Keratinocyte (primary cell): ENCODE results near the gene PARM1. TPM values are rescaled to one million over a fixed set of nuclear protein-coding genes. Genes with fewer than 3 reads are reported as not detected.

Source experiments
- DNase-seq: peaks from one replicate; pipeline ENCODE4 v3.0.0-alpha.2; 2011; ENCODE audit warnings: low read depth, missing footprints, low spot score
- FAIRE-seq: peaks from 2 replicates; lab custom pipeline; 2011; peaks lifted over from hg19 to GRCh38; lab: Jason Lieb, UNC
- H2AFZ ChIP-seq: 2 replicates; pipeline ENCODE4 v1.6.0; 2012; ENCODE audit warnings: low read length, control low read depth, inconsistent platforms; ENCODE audit not compliant: control insufficient read depth
- H3K27ac ChIP-seq: 2 replicates; pipeline ENCODE4 v1.5.1; 2011; ENCODE audit warnings: low read length; ENCODE audit not compliant: control insufficient read depth, insufficient read depth
- H3K27me3 ChIP-seq: 3 replicates; pipeline ENCODE4 v1.6.0; 2011; ENCODE audit warnings: low read length; ENCODE audit not compliant: control insufficient read depth, insufficient read depth; ENCODE audit errors: extremely low read depth
- H3K36me3 ChIP-seq, 2 experiments: 2 replicates in 1 of 2; 3 replicates in 1 of 2; pipeline ENCODE4 v1.5.1; 2011; ENCODE audit warnings: low read length in 2 of 2, mild to moderate bottlenecking in 1 of 2; ENCODE audit not compliant: control insufficient read depth in 2 of 2, insufficient read depth in 2 of 2; ENCODE audit errors: extremely low read depth in 1 of 2
- H3K4me1 ChIP-seq: 3 replicates; pipeline ENCODE4 v1.5.1; 2011; ENCODE audit warnings: low read length; ENCODE audit not compliant: control insufficient read depth, insufficient read depth; ENCODE audit errors: extremely low read depth
- H3K4me2 ChIP-seq: 3 replicates; pipeline ENCODE4 v1.6.0; 2011; ENCODE audit warnings: low read depth, low read length; ENCODE audit not compliant: control insufficient read depth, insufficient read depth; ENCODE audit errors: extremely low read depth
- H3K4me3 ChIP-seq, 3 experiments: fragments of 200-600 bp in 1 of 3; sonication (generic) in 1 of 3; 2 replicates in 2 of 3; 3 replicates in 1 of 3; pipeline ENCODE4 v1.5.1; 2011 to 2016; ENCODE audit warnings: low read length in 3 of 3, mild to moderate bottlenecking in 3 of 3, control low read depth in 2 of 3, inconsistent platforms in 1 of 3, low read depth in 1 of 3, mixed read lengths in 1 of 3, mixed run types in 1 of 3, moderate library complexity in 1 of 3; ENCODE audit not compliant: control insufficient read depth in 2 of 3, insufficient read depth in 2 of 3; ENCODE audit errors: extremely low read depth in 1 of 3
- H3K79me2 ChIP-seq: 2 replicates; pipeline ENCODE4 v1.6.0; 2012; ENCODE audit warnings: low read length; ENCODE audit not compliant: control insufficient read depth, insufficient read depth
- H3K9ac ChIP-seq: 3 replicates; pipeline ENCODE4 v1.6.0; 2011; ENCODE audit warnings: low read length; ENCODE audit not compliant: control insufficient read depth, insufficient read depth; ENCODE audit errors: extremely low read depth
- H3K9me1 ChIP-seq: 3 replicates; pipeline ENCODE4 v1.6.0; 2011; ENCODE audit warnings: low read length; ENCODE audit not compliant: control insufficient read depth, insufficient read depth; ENCODE audit errors: extremely low read depth
- H3K9me3 ChIP-seq: 2 replicates; pipeline ENCODE4 v1.5.1; 2012; ENCODE audit warnings: low read depth, low read length; ENCODE audit not compliant: control insufficient read depth
- H4K20me1 ChIP-seq: 3 replicates; pipeline ENCODE4 v1.6.0; 2011; ENCODE audit warnings: low read length; ENCODE audit not compliant: control insufficient read depth, insufficient read depth; ENCODE audit errors: extremely low read depth
- EZH2 ChIP-seq: IDR thresholded peaks from one replicate; pipeline ENCODE4 v1.6.1; 2012; ENCODE audit warnings: inconsistent platforms, mild to moderate bottlenecking, low read length, moderate library complexity
- dilution Hi-C: fragments of 300-500 bp; cut with MboI; formaldehyde crosslinking; loops from one replicate; pipeline ENCODE4 v1.7.0; 2020; ENCODE audit warnings: low sequenced_read_pairs; ENCODE audit not compliant: extremely low pct_ligation_motif_present
- polyA plus RNA-seq, 5 experiments: library from polyadenylated mRNA; depleted of rRNA in 3 of 5; stranded (reverse) in 3 of 5; stranded (forward) in 1 of 5; unstranded in 1 of 5; fragments of >200 nt; gene quantifications; 1 replicate in 1 of 5; 2 replicates in 3 of 5; 3 replicates in 1 of 5; pipeline versions ENCODE4 v1.2.1 to v1.2.3, GENCODE V29; 2011 to 2012; ENCODE audit warnings: missing spikeins in 2 of 5, low read depth in 1 of 5, low replicate concordance in 1 of 5
- TF ChIP-seq, protein P1 (sequence below), 3 experiments: IDR thresholded peaks in 1 of 3; conservative IDR thresholded peaks in 1 of 3; optimal IDR thresholded peaks in 1 of 3; 2 replicates in 2 of 3; 3 replicates in 1 of 3; pipeline versions ENCODE3 to v1.5.1; 2011; ENCODE audit warnings: low read length in 3 of 3, mild to moderate bottlenecking in 3 of 3, moderate library complexity in 2 of 3, control low read depth in 1 of 3, inconsistent platforms in 1 of 3; ENCODE audit not compliant: insufficient read depth in 2 of 3; ENCODE audit errors: extremely low read depth in 1 of 3

The PARM1 gene
- polyA plus RNA-seq, 1 donor (not counting 4 experiments of a cell fraction or from before 2014, with no cell fraction given): 0.05 TPM

DNA sequence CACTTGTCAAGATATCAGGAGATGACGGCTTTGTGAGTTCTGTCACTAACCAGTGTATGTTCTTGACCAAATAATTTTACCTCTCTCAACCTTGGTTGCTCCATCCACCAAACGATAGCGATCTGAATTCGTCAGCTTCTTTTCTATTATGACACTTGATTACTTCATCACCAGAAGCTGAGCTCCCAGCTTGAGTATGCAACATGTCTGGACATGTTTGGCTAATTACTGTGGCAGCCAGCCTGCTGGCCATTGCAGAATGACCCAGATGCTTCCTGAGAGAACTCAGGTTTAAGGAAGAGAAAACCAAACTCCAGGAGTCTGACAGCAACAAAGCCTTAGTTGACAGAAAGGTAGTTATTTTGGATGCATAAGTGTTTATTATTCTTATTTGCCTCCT is 46.4 kb upstream of the PARM1 start:
- peaks cover 5% of the 10 kb centered on the region for H3K4me1 ChIP-seq
- no peak overlapping the region for H2AFZ ChIP-seq
- DNase-seq: peak; percentile 83
- dilution Hi-C loops: no loop called here
- peak; percentile 93 for FAIRE-seq
- H3K27me3 ChIP-seq: no peaks in the 10 kb centered on the region
- H3K27ac ChIP-seq: no peak overlapping the region
- no peaks in the 10 kb centered on the region for H3K9me1 ChIP-seq
- no peaks in the 10 kb centered on the region for H4K20me1 ChIP-seq
- no peaks in the 10 kb centered on the region for H3K79me2 ChIP-seq
- TF ChIP-seq EZH2: no peak
- TF ChIP-seq, protein P1, sequence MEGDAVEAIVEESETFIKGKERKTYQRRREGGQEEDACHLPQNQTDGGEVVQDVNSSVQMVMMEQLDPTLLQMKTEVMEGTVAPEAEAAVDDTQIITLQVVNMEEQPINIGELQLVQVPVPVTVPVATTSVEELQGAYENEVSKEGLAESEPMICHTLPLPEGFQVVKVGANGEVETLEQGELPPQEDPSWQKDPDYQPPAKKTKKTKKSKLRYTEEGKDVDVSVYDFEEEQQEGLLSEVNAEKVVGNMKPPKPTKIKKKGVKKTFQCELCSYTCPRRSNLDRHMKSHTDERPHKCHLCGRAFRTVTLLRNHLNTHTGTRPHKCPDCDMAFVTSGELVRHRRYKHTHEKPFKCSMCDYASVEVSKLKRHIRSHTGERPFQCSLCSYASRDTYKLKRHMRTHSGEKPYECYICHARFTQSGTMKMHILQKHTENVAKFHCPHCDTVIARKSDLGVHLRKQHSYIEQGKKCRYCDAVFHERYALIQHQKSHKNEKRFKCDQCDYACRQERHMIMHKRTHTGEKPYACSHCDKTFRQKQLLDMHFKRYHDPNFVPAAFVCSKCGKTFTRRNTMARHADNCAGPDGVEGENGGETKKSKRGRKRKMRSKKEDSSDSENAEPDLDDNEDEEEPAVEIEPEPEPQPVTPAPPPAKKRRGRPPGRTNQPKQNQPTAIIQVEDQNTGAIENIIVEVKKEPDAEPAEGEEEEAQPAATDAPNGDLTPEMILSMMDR (optimal IDR thresholded peaks at IDR 0.05 in 1 of 3, IDR thresholded peaks at IDR 0.05 in 1 of 3, conservative IDR thresholded peaks at IDR 0.05 in 1 of 3; ENCODE audit: extremely low read depth in 1 of 3, insufficient read depth in 2 of 3, low read length in 3 of 3): no peak
- no peak overlapping the region for H3K4me3 ChIP-seq
- no peaks in the 10 kb centered on the region for H3K9me3 ChIP-seq
- no peaks in the 10 kb centered on the region for H3K36me3 ChIP-seq
- H3K4me2 ChIP-seq: peak overlapping the region; percentile 20
- no peak overlapping the region for H3K9ac ChIP-seq

DNA sequence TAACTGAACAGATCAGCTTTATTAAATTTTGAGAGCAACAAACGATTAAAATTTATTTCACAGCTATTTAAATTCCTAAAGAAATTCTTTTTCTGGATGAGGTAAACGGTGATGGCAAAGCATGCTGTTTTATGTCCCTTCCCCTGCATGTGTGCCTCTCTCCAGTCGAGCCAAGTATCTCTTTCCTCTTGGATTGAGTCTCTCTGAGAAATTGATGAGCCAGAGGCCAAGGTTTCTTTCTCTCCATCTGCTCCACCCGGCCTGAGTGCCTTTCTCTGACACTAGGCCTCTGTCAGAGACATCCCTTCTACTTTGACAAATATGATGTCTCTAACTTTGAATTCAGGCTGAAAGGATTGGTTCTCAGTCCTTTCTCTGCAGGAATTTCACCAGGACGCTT is 42.6 kb upstream of the PARM1 start:
- no peak overlapping the region for H3K4me3 ChIP-seq
- H3K9ac ChIP-seq: no peak overlapping the region
- peaks cover 5% of the 10 kb centered on the region for H3K4me1 ChIP-seq
- dilution Hi-C loops: no loop called here
- no peak overlapping the region for H3K4me2 ChIP-seq
- no peaks in the 10 kb centered on the region for H3K9me3 ChIP-seq
- no peaks in the 10 kb centered on the region for H3K9me1 ChIP-seq
- TF ChIP-seq, protein P1 (optimal IDR thresholded peaks at IDR 0.05 in 1 of 3, IDR thresholded peaks at IDR 0.05 in 1 of 3, conservative IDR thresholded peaks at IDR 0.05 in 1 of 3; ENCODE audit: extremely low read depth in 1 of 3, insufficient read depth in 2 of 3, low read length in 3 of 3): no peak
- no peak for TF ChIP-seq EZH2
- no peaks in the 10 kb centered on the region for H3K27me3 ChIP-seq
- DNase-seq: no peak
- no peak overlapping the region for H3K27ac ChIP-seq
- H2AFZ ChIP-seq: no peak overlapping the region
- H3K36me3 ChIP-seq: no peaks in the 10 kb centered on the region
- no peaks in the 10 kb centered on the region for H4K20me1 ChIP-seq
- no peaks in the 10 kb centered on the region for H3K79me2 ChIP-seq
- no peak for FAIRE-seq
